ENCODE data around the gene NAV2. TPM values are rescaled to one million over a fixed set of nuclear protein-coding genes. Genes with fewer than 3 reads are reported as not detected.

NAV2 gene
- polyA plus RNA-seq, 1 donor (not counting 4 experiments of a cell fraction or from before 2014, with no cell fraction given), result 4.0 TPM

GRCh38 chr11:19846654-19847305, 134.1 kb downstream of the NAV2 start:
- Histone ChIP-seq H4K20me1 (ENCODE audit: control insufficient read depth, extremely low read depth, insufficient read depth, low read length) (no peaks in the 10 kb centered on the region), H2AFZ (ENCODE audit: control insufficient read depth, low read length) (no peak overlapping the region), H3K36me3 (ENCODE audit: control insufficient read depth in 2 of 2, extremely low read depth in 1 of 2, insufficient read depth in 2 of 2, low read length in 2 of 2) (no peaks in the 10 kb centered on the region), H3K9me1 (ENCODE audit: control insufficient read depth, extremely low read depth, insufficient read depth, low read length) (no peaks in the 10 kb centered on the region), H3K79me2 (ENCODE audit: control insufficient read depth, insufficient read depth, low read length) (no peaks in the 10 kb centered on the region), H3K4me1 (ENCODE audit: control insufficient read depth, extremely low read depth, insufficient read depth, low read length) (no peaks in the 10 kb centered on the region), H3K4me3 (ENCODE audit: control insufficient read depth in 2 of 3, extremely low read depth in 1 of 3, insufficient read depth in 2 of 3, low read depth in 1 of 3, low read length in 3 of 3) (no peak overlapping the region), H3K27ac (ENCODE audit: control insufficient read depth, insufficient read depth, low read length) (no peak overlapping the region), H3K9me3 (ENCODE audit: control insufficient read depth, low read depth, low read length) (no peaks in the 10 kb centered on the region), H3K27me3 (ENCODE audit: control insufficient read depth, extremely low read depth, insufficient read depth, low read length) (no peaks in the 10 kb centered on the region), H3K9ac (ENCODE audit: control insufficient read depth, extremely low read depth, insufficient read depth, low read length) (no peak overlapping the region), H3K4me2 (ENCODE audit: control insufficient read depth, extremely low read depth, insufficient read depth, low read depth, low read length) (no peak overlapping the region)
- dilution Hi-C loops (cut with MboI; ENCODE audit: extremely low pct_ligation_motif_present, low sequenced_read_pairs), result no loop called here
- no peak for FAIRE-seq
- DNase-seq (ENCODE audit: low read depth, low spot score), result no peak
- TF ChIP-seq CTCF (optimal IDR thresholded peaks at IDR 0.05 in 1 of 3, IDR thresholded peaks at IDR 0.05 in 1 of 3, conservative IDR thresholded peaks at IDR 0.05 in 1 of 3; ENCODE audit: extremely low read depth in 1 of 3, insufficient read depth in 2 of 3, low read length in 3 of 3) (no peak), EZH2 (IDR thresholded peaks at IDR 0.05; ENCODE audit: low read length) (no peak)

GRCh38 chr11:19848219-19848618, 135.6 kb downstream of the NAV2 start:
- DNase-seq (ENCODE audit: low read depth, low spot score), result no peak
- Histone ChIP-seq H3K9me3 (ENCODE audit: control insufficient read depth, low read depth, low read length) (no peaks in the 10 kb centered on the region), H3K4me3 (ENCODE audit: control insufficient read depth in 2 of 3, extremely low read depth in 1 of 3, insufficient read depth in 2 of 3, low read depth in 1 of 3, low read length in 3 of 3) (no peak overlapping the region), H3K27me3 (ENCODE audit: control insufficient read depth, extremely low read depth, insufficient read depth, low read length) (no peaks in the 10 kb centered on the region), H3K36me3 (ENCODE audit: control insufficient read depth in 2 of 2, extremely low read depth in 1 of 2, insufficient read depth in 2 of 2, low read length in 2 of 2) (no peaks in the 10 kb centered on the region), H3K79me2 (ENCODE audit: control insufficient read depth, insufficient read depth, low read length) (no peaks in the 10 kb centered on the region), H4K20me1 (ENCODE audit: control insufficient read depth, extremely low read depth, insufficient read depth, low read length) (no peaks in the 10 kb centered on the region), H3K9me1 (ENCODE audit: control insufficient read depth, extremely low read depth, insufficient read depth, low read length) (no peaks in the 10 kb centered on the region), H3K4me1 (ENCODE audit: control insufficient read depth, extremely low read depth, insufficient read depth, low read length) (no peaks in the 10 kb centered on the region), H2AFZ (ENCODE audit: control insufficient read depth, low read length) (no peak overlapping the region), H3K27ac (ENCODE audit: control insufficient read depth, insufficient read depth, low read length) (no peak overlapping the region), H3K9ac (ENCODE audit: control insufficient read depth, extremely low read depth, insufficient read depth, low read length) (no peak overlapping the region), H3K4me2 (ENCODE audit: control insufficient read depth, extremely low read depth, insufficient read depth, low read depth, low read length) (no peak overlapping the region)
- no peak for FAIRE-seq
- dilution Hi-C loops (cut with MboI; ENCODE audit: extremely low pct_ligation_motif_present, low sequenced_read_pairs), result no loop called here
- TF ChIP-seq EZH2 (IDR thresholded peaks at IDR 0.05; ENCODE audit: low read length) (no peak), CTCF (optimal IDR thresholded peaks at IDR 0.05 in 1 of 3, IDR thresholded peaks at IDR 0.05 in 1 of 3, conservative IDR thresholded peaks at IDR 0.05 in 1 of 3; ENCODE audit: extremely low read depth in 1 of 3, insufficient read depth in 2 of 3, low read length in 3 of 3) (no peak)
